Measurements from ENCODE around the gene HOXA10.

Gene HOXA10

DNA sequence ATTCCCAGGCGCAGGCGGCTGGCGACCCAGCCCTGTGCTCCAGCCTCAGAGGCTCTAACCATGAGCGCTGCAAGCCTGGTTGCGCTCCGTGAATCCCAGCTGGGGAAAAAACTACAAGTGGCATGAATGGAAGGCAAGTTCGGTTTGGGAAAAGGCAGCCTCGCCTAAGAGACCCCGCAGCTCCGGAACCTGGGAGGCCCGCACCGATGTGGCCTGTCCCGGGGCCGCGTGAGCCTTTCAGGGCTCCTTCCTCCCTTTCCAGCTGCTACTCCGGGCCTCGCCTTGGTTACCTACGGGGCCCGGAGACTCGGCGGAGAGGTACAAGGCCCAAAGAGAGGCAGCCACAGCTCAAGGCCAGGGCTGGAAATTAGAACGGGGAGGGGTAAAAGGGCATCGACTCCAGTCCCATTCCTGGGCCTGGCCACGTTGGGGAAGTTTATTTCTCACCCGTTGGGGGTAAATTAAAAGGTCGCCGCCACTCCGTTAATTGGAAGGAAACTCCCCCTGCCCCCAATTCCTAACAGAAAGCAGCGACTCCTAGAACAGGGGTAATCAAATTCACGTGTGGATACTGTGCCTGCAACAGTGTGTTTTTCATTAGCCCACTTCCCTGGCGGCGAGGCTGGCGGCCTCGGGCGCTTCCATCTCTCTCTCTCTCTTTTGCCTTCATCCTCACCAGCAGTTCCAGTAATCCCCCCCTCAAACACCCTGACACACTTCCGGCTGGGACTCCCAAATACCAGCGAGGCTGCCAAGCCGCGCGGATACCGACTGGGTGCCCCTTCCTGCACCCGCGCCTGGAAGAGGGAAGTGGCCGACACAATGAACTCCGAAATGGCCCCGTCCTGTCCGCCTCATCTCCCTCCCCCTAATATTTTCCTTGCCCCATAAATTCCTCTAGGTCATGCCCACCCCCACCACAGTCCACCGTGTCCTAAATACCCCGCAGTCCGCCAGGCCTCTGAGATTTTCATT, 7.3 kb downstream of the HOXA10 start:
- no peak for DNase-seq (ENCODE audit: low read depth)

DNA sequence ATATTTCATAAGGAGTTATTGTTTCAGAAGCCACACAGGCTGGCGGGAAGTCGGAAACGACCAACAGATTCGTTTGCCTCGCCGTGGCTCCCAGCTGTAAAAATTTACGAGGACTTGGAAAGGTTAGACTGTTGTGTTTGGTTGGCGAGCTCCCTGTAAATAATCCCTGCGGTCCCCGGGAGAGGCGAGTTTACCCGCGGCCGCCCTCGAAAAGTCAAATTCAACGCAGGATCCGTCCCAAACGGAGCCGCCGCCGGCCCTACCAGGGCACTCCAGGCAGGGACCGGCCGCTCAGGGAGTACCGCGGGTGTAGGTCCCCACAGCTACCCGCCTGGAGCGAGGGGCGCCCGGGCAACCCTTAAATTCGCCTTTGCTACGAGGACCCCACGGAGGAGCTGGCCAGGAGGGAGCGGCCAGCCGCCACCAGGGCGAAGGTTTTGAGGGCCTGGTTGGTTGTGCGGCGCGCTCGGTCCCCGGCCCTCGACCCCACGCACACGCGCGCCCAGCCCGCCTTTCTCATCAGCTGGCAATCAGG, 8.1 kb downstream of the HOXA10 start:
- no peak for DNase-seq (ENCODE audit: low read depth)

DNA sequence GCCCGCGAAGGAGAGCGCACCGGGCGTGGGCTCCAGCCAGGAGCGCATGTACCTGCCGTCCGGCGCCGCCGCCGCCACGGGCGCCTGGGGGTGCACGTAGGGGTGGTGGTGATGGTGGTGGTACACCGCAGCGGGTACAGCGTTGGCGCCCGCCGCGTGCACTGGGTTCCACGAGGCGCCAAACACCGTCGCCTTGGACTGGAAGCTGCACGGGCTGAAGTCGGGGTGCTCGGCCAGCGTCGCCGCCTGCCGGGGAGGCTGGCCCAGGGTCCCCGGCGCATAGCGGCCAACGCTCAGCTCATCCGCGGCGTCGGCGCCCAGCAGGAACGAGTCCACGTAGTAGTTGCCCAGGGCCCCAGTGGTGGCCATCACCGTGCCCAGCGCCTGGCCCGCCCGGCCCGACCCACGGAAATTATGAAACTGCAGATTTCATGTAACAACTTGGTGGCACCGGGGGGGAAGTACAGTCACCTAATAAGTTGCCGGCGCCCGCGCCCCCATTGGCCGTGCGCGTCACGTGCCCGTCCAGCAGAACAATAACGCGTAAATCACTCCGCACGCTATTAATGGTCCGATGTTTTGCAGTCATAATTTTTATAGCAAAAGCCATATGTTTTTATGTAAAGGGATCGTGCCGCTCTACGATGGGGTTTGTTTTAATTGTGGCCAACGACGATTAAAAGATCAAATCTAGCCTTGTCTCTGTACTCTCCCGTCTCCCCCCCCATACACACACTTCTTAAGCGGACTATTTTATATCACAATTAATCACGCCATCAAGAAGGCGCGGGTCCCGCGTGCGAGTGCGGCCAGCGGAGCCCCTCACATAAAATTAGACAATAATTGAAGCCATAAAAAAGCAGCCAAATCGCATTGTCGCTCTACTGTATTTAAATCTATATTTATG, 8.8 kb downstream of the HOXA10 start, which contains the start of gene HOXA9:
Gene HOXA9, minus strand, starts transcription at position 449 of the 907 bp plus-strand sequence. Its CDS starts 80 bp downstream, at position 369.
- DNase-seq (ENCODE audit: low read depth): no peak

DNA sequence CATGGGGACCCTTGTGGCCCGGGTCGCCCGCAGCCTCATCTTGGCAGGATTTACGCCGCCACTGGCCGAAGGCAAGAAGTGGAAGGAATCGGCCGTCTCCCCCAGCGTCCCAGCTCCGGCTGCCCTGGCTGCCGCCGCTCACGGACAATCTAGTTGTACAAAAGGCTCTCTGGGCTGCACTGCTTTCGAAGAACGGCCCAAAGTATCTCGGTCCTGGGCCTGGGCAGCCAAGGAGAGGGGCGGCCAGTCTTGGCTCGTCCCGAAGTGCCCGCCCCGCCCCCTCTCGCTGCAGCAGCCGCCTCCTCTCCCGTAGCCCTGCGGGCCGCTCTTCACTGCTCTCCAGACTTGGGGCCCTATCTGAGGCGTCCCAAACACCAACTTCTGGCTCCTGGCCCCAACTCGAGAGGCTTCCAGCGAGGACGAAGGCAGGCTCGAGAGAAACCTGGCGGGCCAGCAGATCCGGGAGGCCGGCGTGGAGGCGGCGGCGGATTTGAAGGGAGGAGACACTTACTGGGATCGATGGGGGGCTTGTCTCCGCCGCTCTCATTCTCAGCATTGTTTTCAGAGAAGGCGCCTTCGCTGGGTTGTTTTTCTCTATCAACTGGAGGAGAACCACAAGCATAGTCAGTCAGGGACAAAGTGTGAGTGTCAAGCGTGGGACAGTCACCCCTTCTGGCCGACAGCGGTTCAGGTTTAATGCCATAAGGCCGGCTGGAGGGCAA, 9.6 kb downstream of the HOXA10 start:
- no peak for DNase-seq (ENCODE audit: low read depth)

DNA sequence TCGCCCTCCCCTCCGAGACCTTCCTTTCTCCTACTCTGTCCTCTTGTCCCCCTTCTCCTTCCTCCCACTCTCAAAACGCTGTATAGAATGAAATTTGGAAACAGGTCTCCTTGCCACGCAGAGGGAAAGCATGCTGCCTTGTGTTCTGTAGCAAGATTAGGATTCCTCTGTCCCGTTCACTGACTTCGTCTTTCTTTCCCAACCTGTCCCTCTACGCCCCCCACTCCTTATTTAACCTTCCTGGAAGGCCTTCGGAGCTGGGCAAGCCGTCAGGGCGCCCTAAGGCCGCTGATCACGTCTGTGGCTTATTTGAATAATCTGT, 10.1 kb downstream of the HOXA10 start:
- no peak for DNase-seq (ENCODE audit: low read depth)

DNA sequence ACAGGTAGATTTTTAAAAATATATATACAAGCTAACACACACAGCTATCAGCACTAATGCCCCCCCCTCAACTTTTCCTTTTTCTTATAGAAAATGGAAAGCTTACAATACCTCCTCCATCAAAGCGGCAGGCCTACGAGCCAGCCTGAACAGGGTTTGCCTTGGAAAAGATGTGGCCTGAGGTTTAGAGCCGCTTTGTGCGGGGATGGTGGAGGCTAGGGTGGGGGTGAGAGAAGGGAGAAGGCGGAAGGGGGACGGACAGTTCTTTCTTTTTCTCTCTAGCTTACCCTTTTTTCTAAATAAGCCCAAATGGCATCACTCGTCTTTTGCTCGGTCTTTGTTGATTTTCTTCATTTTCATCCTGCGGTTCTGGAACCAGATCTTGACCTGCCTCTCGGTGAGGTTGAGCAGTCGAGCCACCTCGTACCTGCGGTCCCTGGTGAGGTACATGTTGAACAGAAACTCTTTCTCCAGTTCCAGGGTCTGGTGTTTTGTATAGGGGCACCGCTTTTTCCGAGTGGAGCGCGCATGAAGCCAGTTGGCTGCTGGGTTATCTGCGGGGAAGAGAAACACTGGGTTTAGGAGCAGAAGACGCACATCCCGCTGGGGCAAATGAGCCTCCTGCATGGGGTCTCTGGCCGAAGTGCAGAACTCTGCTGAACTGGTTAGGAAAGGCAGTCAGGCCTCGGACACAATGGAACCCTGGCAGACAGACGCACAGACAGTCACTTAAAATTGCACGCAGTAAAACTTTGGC, 10.7 kb downstream of the HOXA10 start:
- DNase-seq (ENCODE audit: low read depth): no peak

DNA sequence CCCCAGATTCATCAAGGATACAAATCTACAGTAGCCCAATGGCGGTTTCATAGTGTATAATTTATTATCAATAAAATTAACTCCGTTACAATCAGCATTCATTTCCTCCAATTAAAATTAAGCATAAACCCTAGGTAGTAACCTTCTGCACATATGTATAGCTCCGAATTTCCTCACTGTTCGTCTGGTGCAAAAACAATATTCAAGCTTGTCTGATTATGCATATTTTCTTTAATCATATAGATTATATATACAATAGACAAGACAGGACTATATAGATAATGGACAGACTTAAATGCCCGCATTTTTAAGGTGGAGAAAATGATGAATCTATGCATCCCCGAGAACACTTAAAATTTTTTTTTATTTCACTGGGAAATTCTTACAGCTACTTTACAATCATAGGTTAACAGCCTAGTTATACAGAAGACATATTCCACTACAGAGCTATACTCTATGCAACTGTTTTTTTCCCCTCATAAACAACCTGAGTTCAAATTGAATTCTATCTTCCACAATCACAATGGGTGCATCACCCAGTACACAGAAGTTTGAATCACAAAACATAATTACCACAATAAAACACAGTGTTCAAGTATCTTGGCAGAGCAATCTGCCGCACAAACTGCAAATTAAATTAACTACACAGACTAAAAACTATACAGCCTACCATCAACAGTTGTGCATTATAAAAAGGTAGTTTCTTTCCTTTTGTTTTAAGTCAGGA, 11.4 kb downstream of the HOXA10 start:
- no peak for DNase-seq (ENCODE audit: low read depth)

DNA sequence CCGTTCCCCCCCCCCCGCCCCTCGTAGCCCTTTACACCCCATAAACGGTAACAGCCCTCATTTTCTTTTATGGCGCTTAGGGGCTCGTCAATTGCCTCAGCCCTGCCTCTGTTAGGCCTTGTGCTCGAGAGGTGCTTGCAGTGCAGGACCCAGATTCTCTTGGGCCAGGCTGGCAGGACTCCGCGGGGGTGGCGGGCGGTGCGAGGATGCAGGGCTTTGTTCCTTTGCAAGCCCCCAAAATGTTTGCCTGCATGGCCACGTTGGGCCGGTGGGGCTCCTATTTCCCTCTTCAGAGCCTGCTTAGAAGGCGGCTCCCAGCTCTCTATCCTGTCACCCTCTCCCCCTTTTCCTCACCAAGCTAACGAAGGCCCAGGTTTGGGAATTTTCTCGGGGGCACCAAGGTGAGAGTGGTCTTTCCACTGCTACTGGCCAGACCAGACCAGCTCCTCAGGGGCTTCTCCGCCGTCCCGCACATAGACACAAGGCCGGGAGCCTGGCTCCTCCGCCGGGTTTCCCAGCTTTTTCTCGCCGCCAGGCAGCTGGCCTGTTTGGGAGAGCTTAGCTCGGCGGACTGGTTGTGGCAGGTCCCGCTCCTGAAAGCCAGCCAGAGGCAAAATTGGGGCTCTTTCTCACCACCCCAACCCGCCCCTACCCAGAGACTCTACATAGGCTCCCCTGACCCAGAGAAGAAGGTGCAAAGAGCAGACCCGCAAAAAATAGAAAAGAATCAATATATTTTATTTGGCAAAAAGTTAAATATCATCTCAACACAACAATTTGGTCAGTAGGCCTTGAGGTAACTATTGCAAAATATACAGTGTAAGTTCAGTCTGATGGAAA, 12.2 kb downstream of the HOXA10 start:
- no peak for DNase-seq (ENCODE audit: low read depth)

DNA sequence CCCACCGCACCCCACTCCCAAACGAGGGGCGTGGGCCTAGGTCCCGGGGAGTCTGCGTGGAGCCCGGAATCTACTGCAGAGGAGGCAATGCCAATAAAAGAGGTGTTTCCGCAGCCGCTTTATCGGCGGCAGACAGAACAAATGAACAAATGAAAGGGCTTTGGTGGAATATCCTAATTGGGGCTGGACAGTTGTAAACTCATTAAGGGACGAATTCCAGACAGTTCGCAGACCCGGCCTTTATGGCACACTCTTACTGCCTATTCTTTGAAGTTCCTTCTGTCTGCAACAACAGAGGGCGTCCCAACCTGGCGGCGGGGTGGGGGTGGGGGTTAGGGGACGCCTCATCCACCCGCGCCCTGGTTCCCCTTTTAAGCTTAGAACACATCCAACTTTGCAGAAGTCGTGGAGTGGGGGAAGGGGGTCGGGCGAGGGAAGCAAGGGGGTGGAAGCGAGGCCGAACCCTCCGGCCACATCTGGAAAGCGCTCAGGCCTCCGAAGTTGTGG, 12.9 kb downstream of the HOXA10 start:
- no peak for DNase-seq (ENCODE audit: low read depth)

DNA sequence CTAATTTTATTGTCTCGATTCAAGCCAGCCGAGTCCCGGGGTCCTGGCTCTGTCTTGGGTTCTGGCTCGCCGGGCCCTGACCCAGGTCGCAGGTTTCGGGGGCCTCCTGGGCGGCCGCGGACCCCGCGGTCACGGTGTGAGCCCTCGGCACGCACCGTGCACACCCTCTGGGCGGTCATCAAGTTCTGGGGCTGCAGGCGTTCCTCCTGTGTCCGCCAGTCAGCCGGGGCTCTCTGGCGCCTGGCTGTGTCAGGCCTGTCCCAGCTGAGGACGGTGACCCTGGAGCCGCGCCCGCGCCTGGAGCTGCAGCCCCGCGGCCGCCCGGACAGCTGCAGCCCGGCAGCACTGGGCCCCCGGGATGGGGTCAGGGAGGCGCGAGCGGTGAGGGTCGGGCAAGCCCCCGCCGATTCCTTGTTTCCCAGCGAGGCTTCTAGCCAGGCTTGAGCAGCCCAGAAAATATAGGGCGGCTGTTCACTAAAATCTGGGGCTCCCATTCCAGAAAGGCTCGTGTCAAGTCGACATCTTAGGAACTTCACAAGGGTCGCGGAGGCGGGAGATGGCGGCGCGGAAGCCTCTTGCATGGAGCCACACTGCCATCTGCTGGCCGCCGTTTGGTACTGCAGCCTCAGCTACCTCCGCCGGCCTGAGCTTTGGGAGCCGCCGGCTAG, 13.4 kb downstream of the HOXA10 start:
- DNase-seq (ENCODE audit: low read depth): peak; percentile 59

DNA sequence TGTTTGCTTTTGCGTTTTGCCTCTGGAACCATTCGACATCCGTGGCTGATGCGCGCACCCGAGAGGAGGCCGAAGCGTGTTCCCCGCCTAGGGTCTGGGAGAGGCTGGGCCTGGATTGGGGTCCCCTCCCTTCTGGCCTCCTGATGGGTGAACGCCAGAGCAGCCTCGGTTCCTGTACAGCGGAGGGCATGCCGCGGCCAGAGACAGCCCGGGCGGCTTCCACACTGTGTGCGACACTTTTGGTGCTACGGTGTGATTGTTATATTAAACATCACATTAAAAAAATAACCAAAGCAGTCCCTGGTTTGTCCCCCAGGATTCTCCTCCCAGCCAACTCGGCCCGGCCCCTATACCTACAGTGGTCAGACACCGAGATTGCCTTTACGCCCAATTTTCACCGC, 14.0 kb downstream of the HOXA10 start:
- DNase-seq (ENCODE audit: low read depth): no peak

DNA sequence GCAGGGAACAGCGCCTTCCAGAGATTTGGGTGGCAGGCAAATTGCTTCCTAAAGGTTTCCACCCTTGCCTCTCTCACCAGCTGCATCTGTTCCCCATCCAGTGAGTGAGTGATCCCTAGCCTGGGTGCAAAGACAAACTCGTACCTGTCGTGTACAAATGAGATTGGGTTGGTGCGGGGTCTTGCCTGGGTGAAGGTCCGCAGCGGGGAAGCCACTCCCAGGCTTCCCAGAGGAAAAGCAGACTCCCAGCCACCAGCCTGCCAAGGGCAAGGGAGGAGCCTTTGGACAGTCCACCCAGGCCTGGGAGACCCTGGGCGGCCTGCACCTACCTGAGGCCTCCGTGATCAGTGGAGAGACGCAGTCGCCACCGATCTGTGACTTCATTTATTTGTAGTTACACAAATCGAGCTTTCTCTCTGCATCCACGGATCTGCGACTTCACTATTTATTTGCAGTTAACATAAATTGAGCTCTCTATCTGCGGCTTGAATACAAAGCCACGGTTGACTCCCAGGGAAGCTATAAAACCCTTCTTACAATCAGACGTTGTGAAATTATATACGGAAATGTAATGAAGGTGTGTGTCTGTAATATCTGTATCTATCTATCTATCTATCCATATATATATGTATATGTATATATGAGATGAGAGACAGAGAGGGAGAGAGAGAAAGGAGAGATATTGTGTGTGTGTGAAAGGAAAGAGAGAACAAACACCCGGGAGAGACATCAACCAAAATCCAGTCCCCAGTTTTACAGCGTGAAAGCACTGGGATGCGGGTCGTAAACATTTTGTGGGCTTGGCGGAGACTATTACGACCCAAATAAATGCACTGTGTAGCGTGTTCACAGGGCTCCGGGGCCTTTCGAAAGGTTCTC, 14.6 kb downstream of the HOXA10 start:
- DNase-seq (ENCODE audit: low read depth): no peak

DNA sequence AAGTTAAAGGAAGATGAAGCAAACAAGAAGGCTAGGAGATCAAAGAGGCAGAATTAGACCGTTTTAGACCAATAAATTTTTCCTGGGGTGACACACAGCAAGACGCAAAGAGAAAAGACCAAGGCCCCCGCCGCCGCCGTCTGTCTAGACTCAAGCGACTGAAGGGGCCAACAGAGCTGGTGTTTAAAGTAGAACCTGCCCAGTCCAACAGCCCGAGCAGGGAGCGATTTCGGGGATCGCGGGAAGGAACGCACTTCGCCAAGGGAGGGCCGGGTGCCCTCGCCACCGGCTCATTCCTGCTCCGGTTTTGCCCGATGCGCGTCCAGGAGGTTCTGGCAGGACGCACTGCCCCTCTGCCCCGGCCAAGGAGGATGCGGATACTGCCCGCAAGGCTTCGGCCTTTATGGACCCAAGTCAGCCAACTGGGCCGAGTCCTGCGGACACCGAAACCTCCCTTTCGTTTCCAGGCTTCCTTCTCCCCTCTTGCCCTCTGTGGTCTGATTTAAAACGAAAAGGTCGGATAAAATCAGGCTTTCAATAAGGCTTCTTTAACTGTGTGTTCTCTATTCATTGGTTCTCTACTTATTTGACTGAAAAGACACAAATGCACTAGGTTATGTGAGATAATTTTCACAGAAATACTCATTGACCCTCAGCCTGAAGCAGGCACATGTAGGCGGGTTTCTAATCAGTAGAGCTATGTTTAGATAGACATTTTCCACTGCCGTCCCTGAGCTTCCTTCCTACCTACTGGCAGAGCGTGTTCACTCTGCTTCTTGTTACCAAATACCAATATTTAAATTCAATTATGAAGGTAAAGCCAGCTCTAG, 15.5 kb downstream of the HOXA10 start:
- DNase-seq (ENCODE audit: low read depth): no peak

DNA sequence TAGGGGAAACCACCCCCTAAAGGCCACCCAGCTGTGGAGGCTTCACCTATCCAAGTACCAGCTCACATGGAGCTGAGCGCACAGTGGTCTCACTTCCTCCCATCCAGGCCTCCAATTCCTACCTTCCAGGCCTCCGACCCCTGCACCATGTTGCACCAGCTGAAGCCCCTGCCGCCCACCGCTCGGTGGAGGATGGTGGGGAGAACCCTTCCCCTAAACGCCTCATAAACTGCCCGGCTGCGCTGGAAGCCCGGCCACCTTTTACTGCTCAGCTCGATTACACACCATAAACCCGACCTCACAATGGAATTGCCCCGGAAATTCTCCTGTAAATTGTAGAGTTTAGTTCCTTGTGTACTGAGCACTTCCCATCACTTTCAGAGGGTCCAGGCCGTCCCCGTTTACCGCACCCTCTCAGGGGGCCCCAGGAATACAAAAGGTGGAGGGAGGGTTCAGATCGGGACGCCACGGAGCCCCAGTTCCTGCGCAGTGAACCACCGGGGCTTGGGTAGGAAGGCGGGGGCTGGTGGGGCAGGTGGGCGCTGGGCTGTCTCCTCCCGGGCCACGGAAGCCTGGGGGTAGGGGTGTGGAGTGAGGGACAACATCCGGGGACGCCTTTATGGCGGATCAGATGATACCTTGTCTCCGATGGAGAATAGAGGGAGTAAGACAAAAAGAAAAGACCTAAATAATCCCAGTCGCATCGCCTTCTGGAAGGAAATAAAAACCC, 16.3 kb downstream of the HOXA10 start:
- DNase-seq (ENCODE audit: low read depth): no peak

DNA sequence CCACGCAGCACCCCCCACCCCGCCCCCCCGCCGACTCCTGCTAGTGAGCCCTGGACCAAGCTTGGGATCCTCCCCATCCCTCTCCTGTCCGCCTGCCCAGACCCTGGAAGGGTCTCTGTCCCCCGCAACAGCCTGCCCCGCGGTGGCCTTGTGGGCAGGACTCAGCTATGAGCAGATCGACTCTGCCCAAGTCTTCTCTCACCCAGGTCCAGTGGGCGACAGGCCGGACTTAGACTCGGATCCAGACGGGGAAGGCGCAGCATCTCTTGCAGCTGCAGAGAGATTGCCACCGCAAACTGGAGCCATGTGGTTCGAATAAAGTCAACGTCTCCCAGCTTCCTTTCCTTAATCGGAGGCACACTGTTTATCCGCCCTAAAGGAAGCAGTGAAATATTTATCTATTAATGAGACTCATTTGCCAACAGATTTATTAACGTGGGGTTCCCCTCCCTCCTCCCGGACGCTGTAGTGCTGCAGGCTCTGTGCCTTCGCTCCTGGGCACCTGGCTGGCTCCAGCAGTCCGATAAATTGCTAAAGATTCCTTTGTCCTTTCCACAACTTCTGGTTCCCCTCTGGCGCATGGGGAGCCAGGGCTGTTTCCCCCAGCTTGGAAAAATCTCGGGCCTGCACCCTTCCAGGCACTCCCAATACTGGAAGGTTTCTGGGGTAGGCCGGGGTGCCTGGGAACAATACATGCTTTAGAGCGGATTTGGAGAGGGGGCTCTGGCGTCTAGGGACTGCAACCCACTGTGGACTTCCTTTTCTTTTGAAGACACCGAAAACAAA, 17.0 kb downstream of the HOXA10 start:
- DNase-seq (ENCODE audit: low read depth): no peak
